ENCODE measurements around the gene RASA3. TPM values are rescaled to one million over a fixed set of nuclear protein-coding genes. Genes with fewer than 3 reads are reported as not detected.

RASA3 gene
- total and polyA plus RNA-seq, 11 donors: 4.8 to 24.2 (median 9.7) TPM

DNA sequence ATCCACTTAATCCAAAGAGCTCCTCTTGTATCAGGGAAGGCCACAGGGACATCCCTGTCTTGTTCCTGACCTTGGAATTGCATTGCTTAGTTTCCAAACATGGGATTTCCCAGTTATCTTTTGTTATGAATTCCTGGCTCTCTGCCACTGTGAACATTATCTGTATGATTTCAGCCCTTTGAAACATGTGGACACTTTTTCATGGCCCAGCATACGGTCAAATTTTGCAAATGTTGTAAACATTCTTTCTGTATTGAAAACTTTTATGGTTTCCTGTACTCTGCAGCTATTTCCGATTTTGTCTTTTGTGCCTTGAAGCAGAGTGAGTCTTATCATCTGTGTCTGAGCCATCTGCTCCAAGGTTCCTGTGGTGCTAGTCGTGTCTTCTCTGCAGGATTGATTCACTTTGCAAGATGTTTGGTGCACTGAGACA lies 42.1 kb upstream of the RASA3 start:
- DNase-seq: no peak
- H3K4me1 ChIP-seq: no peaks in the 10 kb centered on the region
- peaks cover 0 to 26% (median 12%) of the 10 kb centered on the region in 12 donors for H3K9me3 ChIP-seq
- H3K27ac ChIP-seq: no peak overlapping the region
- 32 to 46% (median 37%) methylated on average over 3 of the region's 3 CpGs for WGBS, 4 donors
- peaks cover 0 to 6% (median 0%) of the 10 kb centered on the region in 9 donors for H3K27me3 ChIP-seq
- intact Hi-C loops (cut with DNase I): no loop called here
- TF ChIP-seq POLR2A (IDR thresholded peaks at IDR 0.05): no peak
- TF ChIP-seq, protein P1, sequence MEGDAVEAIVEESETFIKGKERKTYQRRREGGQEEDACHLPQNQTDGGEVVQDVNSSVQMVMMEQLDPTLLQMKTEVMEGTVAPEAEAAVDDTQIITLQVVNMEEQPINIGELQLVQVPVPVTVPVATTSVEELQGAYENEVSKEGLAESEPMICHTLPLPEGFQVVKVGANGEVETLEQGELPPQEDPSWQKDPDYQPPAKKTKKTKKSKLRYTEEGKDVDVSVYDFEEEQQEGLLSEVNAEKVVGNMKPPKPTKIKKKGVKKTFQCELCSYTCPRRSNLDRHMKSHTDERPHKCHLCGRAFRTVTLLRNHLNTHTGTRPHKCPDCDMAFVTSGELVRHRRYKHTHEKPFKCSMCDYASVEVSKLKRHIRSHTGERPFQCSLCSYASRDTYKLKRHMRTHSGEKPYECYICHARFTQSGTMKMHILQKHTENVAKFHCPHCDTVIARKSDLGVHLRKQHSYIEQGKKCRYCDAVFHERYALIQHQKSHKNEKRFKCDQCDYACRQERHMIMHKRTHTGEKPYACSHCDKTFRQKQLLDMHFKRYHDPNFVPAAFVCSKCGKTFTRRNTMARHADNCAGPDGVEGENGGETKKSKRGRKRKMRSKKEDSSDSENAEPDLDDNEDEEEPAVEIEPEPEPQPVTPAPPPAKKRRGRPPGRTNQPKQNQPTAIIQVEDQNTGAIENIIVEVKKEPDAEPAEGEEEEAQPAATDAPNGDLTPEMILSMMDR (IDR thresholded peaks at IDR 0.05): no peak
- H3K4me3 ChIP-seq: no peak overlapping the region
- ATAC-seq: no peak
- H3K36me3 ChIP-seq: no peaks in the 10 kb centered on the region

DNA sequence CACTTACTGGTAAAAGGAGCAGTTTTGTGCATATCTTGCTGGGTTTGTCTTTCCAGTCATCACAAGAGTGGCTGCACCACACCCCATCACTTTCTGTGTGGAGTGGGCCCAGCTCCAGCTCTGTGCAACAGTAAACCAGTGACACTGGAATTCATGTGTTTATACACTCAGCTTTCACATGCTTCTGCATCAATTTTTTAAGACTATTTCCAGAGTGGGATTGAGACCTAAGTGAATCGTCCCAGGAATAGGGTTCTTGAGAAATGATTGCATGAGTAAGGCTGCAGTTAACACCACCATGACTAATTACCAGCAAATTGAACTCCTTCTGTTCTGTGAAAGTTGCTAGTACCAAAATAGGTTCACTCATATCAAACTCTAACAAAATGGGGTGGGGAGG lies 41.3 kb upstream of the RASA3 start:
- WGBS, 4 donors: 70 to 88% (median 80%) methylated on average over 1 of the region's 1 CpG
- TF ChIP-seq, protein P1 (IDR thresholded peaks at IDR 0.05): no peak
- no peak for TF ChIP-seq POLR2A (IDR thresholded peaks at IDR 0.05)
- intact Hi-C loops (cut with DNase I): no loop called here

DNA sequence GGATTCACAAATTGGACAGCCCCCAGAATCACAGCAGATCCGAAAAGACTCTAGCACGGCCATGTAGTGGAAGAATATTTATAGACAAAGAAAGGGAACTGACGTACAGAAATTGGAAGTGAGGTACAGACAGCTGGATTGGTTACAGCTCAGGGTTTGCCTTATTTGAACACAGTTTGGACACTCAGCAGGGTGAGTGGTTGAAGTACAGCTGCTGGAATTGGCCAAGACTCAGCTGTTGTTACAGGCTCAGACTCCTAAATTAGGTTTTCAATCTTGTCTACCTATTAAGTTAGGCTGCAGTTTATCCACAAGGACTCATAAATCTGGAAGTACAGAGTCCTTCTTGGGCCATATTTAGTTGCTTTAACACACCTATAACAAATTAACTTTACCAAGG lies 40.8 kb upstream of the RASA3 start:
- peaks cover 0 to 26% (median 12%) of the 10 kb centered on the region in 12 donors for H3K9me3 ChIP-seq
- intact Hi-C loops (cut with DNase I): no loop called here
- 75 to 90% (median 90%) methylated on average over 3 of the region's 3 CpGs for WGBS, 4 donors
- ATAC-seq (no peak), DNase-seq (no peak)
- no peak overlapping the region for H3K4me3 ChIP-seq
- H3K36me3 ChIP-seq: no peaks in the 10 kb centered on the region
- no peak for TF ChIP-seq POLR2A (IDR thresholded peaks at IDR 0.05)
- TF ChIP-seq, protein P1 (IDR thresholded peaks at IDR 0.05): no peak
- H3K4me1 ChIP-seq: no peaks in the 10 kb centered on the region
- no peaks in the 10 kb centered on the region for H3K27me3 ChIP-seq
- H3K27ac ChIP-seq: no peak overlapping the region

More for the DNA sequence above, 41.3 kb upstream of the RASA3 start:
- DNase-seq (no peak), ATAC-seq (no peak)
- H3K27me3 ChIP-seq: no peaks in the 10 kb centered on the region
- H3K27ac ChIP-seq: no peak overlapping the region
- no peaks in the 10 kb centered on the region for H3K4me1 ChIP-seq
- no peak overlapping the region for H3K4me3 ChIP-seq
- H3K36me3 ChIP-seq: no peaks in the 10 kb centered on the region
- peaks cover 0 to 26% (median 12%) of the 10 kb centered on the region in 12 donors for H3K9me3 ChIP-seq

DNA sequence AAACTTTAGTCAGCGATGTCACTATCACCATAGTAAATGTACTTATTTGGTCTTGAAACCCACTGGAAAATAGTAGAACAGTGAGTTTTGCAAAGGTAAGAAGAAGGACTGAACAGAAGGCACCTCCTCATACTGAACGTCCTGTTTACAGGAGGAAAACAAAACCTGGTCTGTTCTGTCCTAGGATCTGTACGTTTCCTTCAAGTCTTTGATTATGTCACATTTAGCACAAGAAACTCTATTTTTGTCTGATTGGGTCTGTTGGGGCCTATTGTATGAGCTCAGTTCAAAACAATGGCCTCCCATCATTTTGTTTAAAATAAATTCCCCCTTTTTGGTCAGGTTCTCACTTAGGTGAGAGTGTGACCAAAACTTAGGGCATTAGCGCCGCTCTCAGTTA lies 35.5 kb upstream of the RASA3 start:
- H3K9me3 ChIP-seq: peaks cover 0 to 12% (median 7%) of the 10 kb centered on the region in 12 donors
- peaks cover 0 to 10% (median 0%) of the 10 kb centered on the region in 9 donors for H3K27me3 ChIP-seq
- ATAC-seq (no peak), DNase-seq (no peak)
- H3K4me3 ChIP-seq: no peak overlapping the region
- TF ChIP-seq, protein P1 (IDR thresholded peaks at IDR 0.05): no peak
- no peak for TF ChIP-seq POLR2A (IDR thresholded peaks at IDR 0.05)
- intact Hi-C loops (cut with DNase I): no loop called here
- H3K4me1 ChIP-seq: peaks cover 0 to 25% (median 6%) of the 10 kb centered on the region in 12 donors
- H3K36me3 ChIP-seq: no peaks in the 10 kb centered on the region
- H3K27ac ChIP-seq: peak overlapping the region in 1 of 12 donors; percentile 40
- WGBS, 4 donors: 92 to 93% (median 93%) methylated on average over 5 of the region's 5 CpGs
